Ascending aorta (tissue), 2 donors: Measurements from ENCODE around the gene RSU1. TPM values are rescaled to one million over a fixed set of nuclear protein-coding genes. Genes with fewer than 3 reads are reported as not detected.
A peak's percentile ranks its signal among the peaks of the same experiment; 100 is the strongest.

ENCODE experiments used
- DNase-seq, 2 donors: peaks; one replicate each; pipeline ENCODE4 v3.0.0-alpha.2; 2019; ENCODE audit warnings: low spot score in 2 of 2
- H3K27ac ChIP-seq, 2 donors: fragments of 200-600 bp; sonication (generic); one replicate each; pipeline ENCODE4 v1.5.1; 2016 to 2017; ENCODE audit warnings: mild to moderate bottlenecking in 1 of 2
- H3K27me3 ChIP-seq: fragments of 200-600 bp; sonication (generic); one replicate; pipeline ENCODE4 v1.5.1; 2017
- H3K36me3 ChIP-seq, 2 donors: fragments of 200-600 bp; sonication (generic); one replicate each; pipeline ENCODE4 v1.5.1; 2016
- H3K4me1 ChIP-seq, 2 donors: fragments of 200-600 bp; sonication (generic); one replicate each; pipeline ENCODE4 v1.5.1; 2016 to 2017; ENCODE audit warnings: mild to moderate bottlenecking in 1 of 2
- H3K4me3 ChIP-seq, 2 donors: fragments of 200-600 bp; sonication (generic); one replicate each; pipeline ENCODE4 v1.5.1; 2016 to 2017; ENCODE audit warnings: mild to moderate bottlenecking in 1 of 2
- H3K9me3 ChIP-seq, 2 donors: fragments of 200-600 bp; sonication (generic); one replicate each; pipeline ENCODE4 v1.5.1; 2016
- CTCF ChIP-seq, 3 experiments: fragments of 200-600 bp in 2 of 3; fragments of 450-650 bp in 1 of 3; sonication (generic) in 2 of 3; IDR thresholded peaks; one replicate each; pipeline ENCODE4 v1.5.1; 2016 to 2019; ENCODE audit warnings: antibody characterized with exemption in 3 of 3, mild to moderate bottlenecking in 1 of 3, moderate library complexity in 1 of 3
- intact Hi-C: fragments of 100-400 bp; cut with DNase I; formaldehyde crosslinking; loops from one replicate; pipeline ENCODE4 v1.15.1; 2023
- total RNA-seq: library from RNA; depleted of rRNA; stranded (reverse); fragments of >200 nt; gene quantifications from one replicate; pipeline ENCODE4 v1.1.0, GENCODE V29; 2016

Gene RSU1
- total RNA-seq, 1 donor from 2014 or later, result 82.2 TPM

- Histone ChIP-seq H3K9me3 (no peaks in the 10 kb centered on the region), H3K4me1 (peaks cover 0 to 29% of the 10 kb centered on the region in 2 donors), H3K27ac (no peak overlapping the region), H3K4me3 (no peak overlapping the region), H3K27me3 (no peaks in the 10 kb centered on the region), H3K36me3 (peaks cover 0 to 3% of the 10 kb centered on the region in 2 donors)
- DNase-seq, result no peak
- no peak for TF ChIP-seq CTCF (IDR thresholded peaks at IDR 0.05)
- intact Hi-C loops, result loop anchor here (10.0 kb wide), 1 partner anchor 1843 kb away; the partner anchor contains the start of genes ARL5B and NSUN6
Measured at GRCh38 chr10:16811765-16812164, 5.5 kb downstream of the RSU1 start.

DNA sequence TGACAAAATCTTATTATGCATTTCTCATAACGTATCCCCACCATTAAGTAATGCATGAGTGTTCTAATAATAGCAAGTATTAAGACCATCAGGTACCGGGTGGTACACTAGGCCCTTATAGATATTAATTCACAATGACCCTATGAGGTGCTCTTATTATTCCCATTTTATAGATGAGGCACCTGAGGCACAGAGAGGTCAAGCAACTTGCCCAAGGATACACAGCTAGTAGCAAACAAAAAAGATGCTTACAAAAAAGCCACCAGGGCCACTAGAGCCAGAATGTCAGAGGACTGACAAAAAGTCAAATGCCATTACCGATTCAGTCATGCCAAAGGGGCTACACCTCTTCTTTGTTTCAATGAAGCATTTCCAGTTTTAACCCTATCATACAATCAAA lies 5.9 kb downstream of the RSU1 start:
- peaks cover 0 to 3% of the 10 kb centered on the region in 2 donors for H3K36me3 ChIP-seq
- no peak overlapping the region for H3K4me3 ChIP-seq
- H3K9me3 ChIP-seq, result no peaks in the 10 kb centered on the region
- H3K4me1 ChIP-seq, result peaks cover 0 to 28% of the 10 kb centered on the region in 2 donors
- DNase-seq, result no peak
- H3K27me3 ChIP-seq, result no peaks in the 10 kb centered on the region
- intact Hi-C loops, result loop anchor here (10.0 kb wide), 1 partner anchor 1844 kb away; the partner anchor contains the start of genes ARL5B and NSUN6
- no peak overlapping the region for H3K27ac ChIP-seq
- TF ChIP-seq CTCF (IDR thresholded peaks at IDR 0.05), result no peak

GRCh38 chr10:16809074-16809718 lies 8.0 kb downstream of the RSU1 start:
- H3K9me3 ChIP-seq, result no peaks in the 10 kb centered on the region
- TF ChIP-seq CTCF (IDR thresholded peaks at IDR 0.05), result peak in 2 of 3 experiments; percentile 21 to 48
- H3K4me3 ChIP-seq, result no peak overlapping the region
- no peaks in the 10 kb centered on the region for H3K27me3 ChIP-seq
- DNase-seq, result no peak
- intact Hi-C loops, result no loop called here
- no peak overlapping the region for H3K27ac ChIP-seq
- peaks cover 0 to 3% of the 10 kb centered on the region in 2 donors for H3K36me3 ChIP-seq
- peaks cover 0 to 12% of the 10 kb centered on the region in 2 donors for H3K4me1 ChIP-seq

GRCh38 chr10:16804123-16804522 lies 13.1 kb downstream of the RSU1 start:
- DNase-seq, result no peak
- H3K9me3 ChIP-seq, result no peaks in the 10 kb centered on the region
- H3K36me3 ChIP-seq, result no peaks in the 10 kb centered on the region
- no peaks in the 10 kb centered on the region for H3K4me1 ChIP-seq
- intact Hi-C loops, result no loop called here
- no peaks in the 10 kb centered on the region for H3K27me3 ChIP-seq
- TF ChIP-seq CTCF (IDR thresholded peaks at IDR 0.05), result no peak
- no peak overlapping the region for H3K27ac ChIP-seq
- H3K4me3 ChIP-seq, result no peak overlapping the region

DNA sequence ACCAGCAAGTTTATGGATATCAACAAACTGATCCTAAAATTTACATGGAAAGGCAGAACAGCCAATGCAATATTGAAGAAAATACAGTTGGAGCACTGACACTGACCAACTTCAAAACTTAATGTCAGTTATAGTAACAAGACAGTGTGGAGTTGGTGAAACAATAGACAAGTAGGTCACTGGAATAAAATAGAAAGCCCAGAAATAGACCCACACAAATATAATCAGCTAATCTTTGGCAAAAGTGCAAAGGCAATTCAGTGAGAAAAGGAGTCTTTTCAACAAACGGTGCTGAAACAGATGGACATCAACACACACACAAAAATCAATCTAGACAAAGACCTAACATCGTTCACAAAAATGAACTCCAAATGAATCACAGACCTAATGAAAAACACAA lies 13.8 kb downstream of the RSU1 start:
- no peak for DNase-seq
- Histone ChIP-seq H3K27me3 (no peaks in the 10 kb centered on the region), H3K27ac (no peak overlapping the region), H3K4me1 (no peaks in the 10 kb centered on the region), H3K36me3 (no peaks in the 10 kb centered on the region), H3K9me3 (no peaks in the 10 kb centered on the region), H3K4me3 (no peak overlapping the region)
- TF ChIP-seq CTCF (IDR thresholded peaks at IDR 0.05), result no peak
- intact Hi-C loops, result no loop called here
